GM10248 (cell line): ENCODE results near the gene ALOX12.

Source experiments
- CTCF ChIA-PET: fragments of 300-600 bp; sonication (Branson Sonifier 250); formaldehyde crosslinking; extraction: SDS; loops from one replicate; lab custom pipeline; 2021; ENCODE audit warnings: antibody characterized with exemption; lab: Yijun Ruan, JAX
- POLR2A ChIA-PET: fragments of 350-650 bp; sonication (Branson Sonifier 250); formaldehyde crosslinking; extraction: SDS; loops from one replicate; lab custom pipeline; 2020; ENCODE audit warnings: antibody characterized with exemption; lab: Yijun Ruan, JAX
- DNase-seq: peaks from one replicate; pipeline ENCODE4 v3.0.0; 2012; ENCODE audit errors: extremely low spot score
- CTCF ChIP-seq: IDR thresholded peaks from 2 replicates; pipeline ENCODE4 v1.5.1; 2012; ENCODE audit warnings: mild to moderate bottlenecking, low read depth; ENCODE audit errors: extremely low read depth, missing control alignments, control extremely low read depth

ALOX12 gene

GRCh38 chr17:7014261-7014994 lies 18.6 kb downstream of the ALOX12 start:
- ChIA-PET POLR2A (interaction anchor here (1.0 kb wide), 1 partner anchor 9 kb away, joined by 5 read pairs; no protein-coding TSS in a partner anchor), CTCF (interaction anchor here (0.6 to 2.3 kb wide), 6 partner anchors 11 to 171 kb away, joined by 3 to 15 read pairs (median 4); no protein-coding TSS in a partner anchor)
- TF ChIP-seq CTCF: peak; percentile 83
- DNase-seq: peak; percentile 92

GRCh38 chr17:7014995-7015958 lies 19.4 kb downstream of the ALOX12 start:
- CTCF ChIA-PET: interaction anchor here (0.6 to 2.3 kb wide), 8 partner anchors 11 to 172 kb away, joined by 3 to 15 read pairs (median 6); no protein-coding TSS in a partner anchor
- DNase-seq: peak; percentile 52
- POLR2A ChIA-PET: interaction anchor here (0.6 to 1.0 kb wide), 3 partner anchors 8 to 206 kb away, joined by 3 to 5 read pairs (median 3); no protein-coding TSS in a partner anchor
- no peak for TF ChIP-seq CTCF

GRCh38 chr17:7016418-7016817 lies 20.6 kb downstream of the ALOX12 start:
- no peak for DNase-seq
- CTCF ChIA-PET: interaction anchor here (1.0 to 2.3 kb wide), 8 partner anchors 13 to 174 kb away, joined by 3 to 15 read pairs (median 4); partner anchors contain the start of gene SLC16A13
- TF ChIP-seq CTCF: no peak
- POLR2A ChIA-PET: no interaction called here

DNA sequence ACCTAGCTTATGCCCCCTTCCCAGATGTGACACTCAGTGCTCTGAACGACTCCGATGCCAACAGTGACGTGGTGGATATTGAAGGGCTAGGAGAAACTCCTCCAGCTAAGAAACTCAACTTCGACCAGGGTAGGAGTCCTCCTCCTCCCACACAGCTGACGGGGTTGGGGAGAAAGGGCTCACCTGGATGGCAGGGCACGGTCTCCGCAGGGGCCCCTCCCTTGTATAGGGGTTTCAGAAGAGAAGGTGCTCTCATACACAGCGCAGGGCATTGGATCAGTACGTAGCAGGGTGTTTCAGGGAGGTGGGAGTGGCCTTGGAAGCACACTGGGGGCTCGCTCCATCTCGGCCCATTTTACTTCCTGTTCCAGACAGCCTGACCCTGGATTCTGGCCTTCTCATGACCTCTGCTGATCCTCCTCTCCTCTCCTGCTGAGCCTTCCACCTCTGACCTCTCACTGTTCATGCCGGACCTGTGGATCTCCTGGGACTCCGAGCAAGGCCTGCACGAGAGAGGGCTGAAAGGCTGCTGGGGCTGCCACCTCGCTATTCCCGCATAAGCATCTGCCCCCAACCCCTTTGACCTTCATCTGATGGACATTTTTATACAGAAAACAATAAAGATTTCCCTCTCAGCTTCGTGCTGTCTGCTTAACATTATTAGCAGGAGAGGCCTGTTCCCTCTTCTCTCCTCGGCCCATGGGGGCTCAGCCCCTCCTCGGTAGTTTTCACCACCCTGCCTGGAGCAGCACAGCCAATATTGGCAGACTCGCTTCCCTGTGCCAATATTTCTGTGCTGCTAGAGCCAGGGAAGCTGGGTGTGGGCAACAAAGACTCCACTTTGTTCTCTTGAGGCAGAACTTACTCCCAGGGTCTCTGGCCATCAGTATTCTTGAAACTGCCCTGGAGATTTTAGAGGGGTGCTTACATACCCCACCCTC lies 21.3 kb downstream of the ALOX12 start:
- no peak for DNase-seq
- ChIA-PET POLR2A (no interaction called here), CTCF (interaction anchor here (1.0 to 2.3 kb wide), 8 partner anchors 13 to 174 kb away, joined by 3 to 10 read pairs (median 4); partner anchors contain the start of gene SLC16A13)
- no peak for TF ChIP-seq CTCF

GRCh38 chr17:7017827-7018200 lies 22.0 kb downstream of the ALOX12 start:
- DNase-seq: no peak
- TF ChIP-seq CTCF: no peak
- POLR2A ChIA-PET: no interaction called here
- CTCF ChIA-PET: interaction anchor here (1.9 kb wide), 1 partner anchor 13 kb away, joined by 7 read pairs; no protein-coding TSS in a partner anchor
